Stimulated activated effector memory CD8-positive, alpha-beta T cell treated with anti-CD3 and anti-CD28 coated beads, Interleukin-12 subunit alpha, Interleukin-12 subunit beta, amount 100 ng/mL, for 72 hours (primary cell): ENCODE results near the gene ZNF141.
"Not testable (repeated sequence)": the region's sequence is repeated elsewhere in the genome, so short reads cannot be mapped to it uniquely, and the experiment has no call there.

Experiments used
- ATAC-seq: fragments of 150-1000 bp; cut with Tn5 transposase; 2 replicates; pipeline ENCODE4 v1.10.0; 2021
- DNase-seq, 2 donors: peaks; one replicate each; pipeline ENCODE4 v3.0.0; 2021 to 2022; ENCODE audit warnings: low spot score in 2 of 2
- H3K27ac Mint-ChIP-seq: one replicate; pipeline ENCODE4 v1.8.0; 2022; ENCODE audit warnings: mild to moderate bottlenecking, mixed read lengths
- H3K36me3 Mint-ChIP-seq: one replicate; pipeline ENCODE4 v1.8.0; 2022; ENCODE audit warnings: mild to moderate bottlenecking, mixed read lengths
- H3K4me1 Mint-ChIP-seq: one replicate; pipeline ENCODE4 v1.8.0; 2022; ENCODE audit warnings: mixed read lengths
- H3K4me3 Mint-ChIP-seq: one replicate; pipeline ENCODE4 v1.8.0; 2022; ENCODE audit warnings: mild to moderate bottlenecking, mixed read lengths
- H3K9me3 Mint-ChIP-seq: one replicate; pipeline ENCODE4 v1.8.0; 2022; ENCODE audit warnings: mixed read lengths

The ZNF141 gene

DNA sequence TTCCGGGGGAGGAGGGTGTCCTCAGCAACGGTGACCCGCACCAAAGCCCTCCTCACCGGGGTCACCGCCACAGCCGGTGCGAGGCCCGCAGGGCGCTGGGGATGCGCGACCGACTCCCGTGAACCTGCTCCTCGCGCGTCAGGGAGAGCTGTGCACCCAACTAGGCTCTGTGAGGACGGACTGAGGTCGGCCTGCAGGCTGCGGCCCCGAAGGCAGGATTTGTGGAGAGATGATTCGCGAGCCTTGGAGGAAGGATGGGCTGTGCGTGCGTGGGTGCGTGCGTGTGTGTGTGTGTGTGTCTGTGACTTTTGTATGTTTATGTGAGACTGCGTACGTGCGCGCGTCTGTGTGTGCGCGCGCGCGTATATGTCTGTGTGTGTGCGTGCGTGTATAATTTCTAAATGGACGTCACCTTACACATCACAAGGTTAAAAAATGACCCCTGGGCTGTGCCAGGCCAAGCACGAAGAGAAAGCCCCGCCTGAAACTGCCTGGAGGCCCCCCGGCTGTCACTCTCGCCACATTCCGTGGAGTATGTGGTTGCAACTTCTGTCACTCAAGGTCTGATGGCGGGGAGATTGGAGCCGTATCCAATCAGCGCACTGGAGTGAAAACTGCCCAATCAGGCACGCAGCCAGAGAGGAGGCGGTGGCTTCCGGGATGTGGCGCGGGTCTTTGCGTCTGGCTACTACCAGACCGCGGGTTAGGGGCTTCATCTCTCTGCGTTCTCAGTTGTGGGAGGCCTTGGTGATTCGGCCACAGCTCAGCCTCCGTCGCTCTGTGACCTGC is at the start of gene ZNF141:
Gene ZNF141, plus strand, starts transcription at position 672 of the 789 bp plus-strand sequence. CDS start 170 bp downstream, outside the sequence.
- H3K9me3 Mint-ChIP-seq: peaks cover 18% of the 10 kb centered on the region
- peaks cover 49% of the 10 kb centered on the region for H3K36me3 Mint-ChIP-seq
- peak within 1 kb of the TSS; percentile 98 for H3K4me3 Mint-ChIP-seq
- peak; percentile 96 for ATAC-seq
- H3K4me1 Mint-ChIP-seq: peaks cover 42% of the 10 kb centered on the region
- peak within 1 kb of the TSS; percentile 99 for H3K27ac Mint-ChIP-seq
- DNase-seq: peak; percentile 71 to 93

DNA sequence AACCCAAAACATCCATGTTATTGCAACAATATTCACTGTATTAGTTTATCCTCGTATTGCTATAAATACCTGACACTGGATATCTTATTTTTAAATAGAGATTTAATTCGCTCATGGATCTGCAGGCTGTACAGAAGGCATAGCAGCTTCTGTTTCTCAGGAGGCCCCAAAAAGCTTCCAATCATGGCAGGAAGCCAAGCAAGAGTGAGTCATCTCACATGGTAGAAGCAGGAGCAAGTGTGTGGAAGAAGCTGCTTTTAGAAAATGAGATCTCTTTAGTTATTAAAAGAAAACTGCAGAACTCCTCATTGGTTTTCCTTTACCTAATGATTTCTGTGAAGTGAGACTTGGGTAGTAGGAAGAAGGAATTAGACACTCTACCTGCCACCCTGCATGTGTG is 48.7 kb upstream of the ZNF141 start:
- no peak for DNase-seq
- Mint-ChIP-seq H3K9me3 (peaks cover 8% of the 10 kb centered on the region), H3K36me3 (no peaks in the 10 kb centered on the region), H3K27ac (no peak overlapping the region), H3K4me1 (no peaks in the 10 kb centered on the region), H3K4me3 (no peak overlapping the region)
- ATAC-seq: no peak

DNA sequence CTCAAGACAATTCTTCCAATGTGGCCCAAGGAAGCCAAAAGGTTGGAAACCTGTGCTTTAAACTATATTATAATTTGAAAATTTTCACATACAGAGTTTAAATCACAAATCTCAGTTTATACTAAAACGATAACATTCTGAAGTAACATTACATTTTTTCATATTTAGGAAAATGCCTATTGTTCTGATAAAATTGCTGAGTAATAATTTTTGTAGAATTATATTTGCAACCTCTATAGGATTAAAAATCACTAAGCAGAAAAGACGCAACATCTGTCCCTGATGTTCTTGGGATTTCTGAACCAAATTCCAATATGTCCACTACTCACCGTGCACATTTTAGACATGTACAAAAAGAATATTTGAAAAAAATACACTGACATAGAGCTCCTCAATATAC is 42.9 kb upstream of the ZNF141 start:
- Mint-ChIP-seq H3K9me3 (peaks cover 2% of the 10 kb centered on the region), H3K4me1 (no peaks in the 10 kb centered on the region), H3K27ac (no peak overlapping the region), H3K36me3 (no peaks in the 10 kb centered on the region), H3K4me3 (no peak overlapping the region)
- no peak for DNase-seq
- ATAC-seq: no peak

DNA sequence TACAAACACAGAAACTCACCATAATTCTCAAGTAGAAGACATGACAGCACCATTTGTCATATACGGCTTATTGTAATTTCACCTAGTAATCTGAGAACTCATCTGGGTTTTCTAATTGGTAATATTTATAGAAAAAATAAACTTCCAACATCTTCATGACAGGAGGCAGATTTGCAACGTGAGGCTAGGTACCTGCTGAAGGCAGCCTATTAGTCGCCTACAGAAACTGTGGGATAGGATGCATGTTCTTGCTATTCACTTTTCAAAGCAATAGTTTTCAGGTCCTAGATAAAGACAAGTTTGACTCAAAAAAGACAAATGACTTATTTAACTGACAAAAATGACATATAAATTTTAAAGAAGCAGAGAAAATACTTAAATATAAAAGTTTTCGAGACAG is 35.2 kb upstream of the ZNF141 start:
- DNase-seq (no peak), ATAC-seq (no peak)
- peaks cover 11% of the 10 kb centered on the region for H3K4me1 Mint-ChIP-seq
- H3K9me3 Mint-ChIP-seq: peaks cover 18% of the 10 kb centered on the region
- no peaks in the 10 kb centered on the region for H3K36me3 Mint-ChIP-seq
- H3K4me3 Mint-ChIP-seq: no peak overlapping the region
- H3K27ac Mint-ChIP-seq: no peak overlapping the region

DNA sequence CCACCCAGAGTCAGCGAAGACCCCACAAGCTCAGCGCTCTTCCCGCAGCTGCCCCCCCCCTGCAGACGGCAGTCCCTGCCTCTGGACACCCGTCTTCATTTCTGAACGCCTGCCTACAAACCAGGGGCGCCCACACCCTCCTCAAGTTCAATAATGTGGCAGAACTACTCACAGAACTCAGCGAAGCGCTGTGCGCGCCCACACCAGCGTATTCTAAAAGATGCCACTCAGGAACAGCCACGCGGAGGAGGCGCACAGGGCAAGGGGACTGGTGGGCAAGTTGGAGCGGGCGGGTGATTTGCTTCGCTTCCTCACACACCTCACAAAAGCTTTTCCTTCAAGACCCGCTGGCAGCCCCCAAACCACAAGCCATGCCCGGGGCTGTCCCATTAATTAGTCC is 33.1 kb upstream of the ZNF141 start:
- H3K4me3 Mint-ChIP-seq: not testable (repeated sequence)

DNA sequence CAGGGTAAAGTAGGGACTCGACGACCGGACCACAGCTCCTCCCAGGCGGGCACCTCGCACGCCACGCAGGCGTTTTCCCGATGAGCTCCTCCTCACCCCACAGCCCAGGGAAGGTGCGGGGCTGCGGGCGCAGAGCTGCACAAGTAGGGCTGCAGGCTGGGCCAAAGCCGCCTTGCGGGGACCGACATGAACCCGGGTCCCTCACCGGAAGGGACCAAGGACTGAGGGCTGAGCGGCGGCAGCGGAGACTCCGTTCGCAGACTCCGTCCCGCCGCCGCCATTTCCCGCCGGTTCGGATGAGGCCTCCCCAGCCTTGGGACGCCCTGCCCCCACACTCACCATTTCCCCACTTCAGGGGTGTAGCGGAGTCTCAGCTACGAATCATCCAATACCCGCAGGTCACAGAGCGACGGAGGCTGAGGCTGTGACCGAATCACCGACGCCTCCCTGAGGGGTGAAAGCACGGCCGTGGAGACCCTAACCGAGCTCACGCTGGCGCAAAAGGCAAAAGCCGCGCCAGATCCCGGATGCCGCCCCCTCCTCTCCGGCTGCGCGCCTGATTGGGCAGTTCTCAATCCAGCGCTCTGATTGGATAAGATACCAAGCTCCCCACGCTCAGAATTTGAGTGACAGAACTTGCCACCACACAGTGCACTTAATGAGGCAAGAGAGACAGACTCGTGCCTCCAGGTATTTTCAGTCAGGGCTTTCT is 32.5 kb upstream of the ZNF141 start, which contains the start of gene ZNF732:
Gene ZNF732, minus strand, starts transcription at position 506 of the 712 bp plus-strand sequence. Its CDS starts 164 bp downstream, at position 342.
- Mint-ChIP-seq H3K4me3 (no peak within 1 kb of the TSS), H3K27ac (no peak within 1 kb of the TSS), H3K4me1 (peaks cover 11% of the 10 kb centered on the region), H3K9me3 (peaks cover 18% of the 10 kb centered on the region), H3K36me3 (no peaks in the 10 kb centered on the region)
- no peak for DNase-seq
- ATAC-seq: no peak

More for the DNA sequence above, 33.1 kb upstream of the ZNF141 start:
- H3K27ac Mint-ChIP-seq, H3K36me3 Mint-ChIP-seq, ATAC-seq, DNase-seq: not testable (repeated sequence)
- Mint-ChIP-seq H3K9me3 (peaks cover 18% of the 10 kb centered on the region), H3K4me1 (peaks cover 11% of the 10 kb centered on the region)

DNA sequence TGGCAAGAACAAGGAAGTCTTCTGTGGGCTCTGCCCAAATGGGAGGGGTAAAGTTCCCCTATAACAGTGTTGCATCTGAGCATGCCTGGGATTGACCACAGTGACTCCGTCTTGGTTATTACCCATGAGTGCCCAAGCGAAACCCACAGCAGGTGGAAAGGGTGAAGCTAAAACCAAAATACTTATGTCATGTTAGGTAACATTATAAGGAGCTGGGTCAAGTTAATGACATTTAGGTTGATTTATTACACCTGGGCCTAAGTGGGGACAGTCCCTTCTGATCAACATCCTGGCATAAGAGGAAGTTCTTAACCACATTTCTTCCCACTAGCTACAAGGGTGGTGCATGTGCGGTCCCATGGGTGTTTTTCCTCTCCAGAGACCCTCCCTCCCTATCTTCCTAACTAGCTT is 31.1 kb upstream of the ZNF141 start:
- Mint-ChIP-seq H3K9me3 (peaks cover 19% of the 10 kb centered on the region), H3K36me3 (no peaks in the 10 kb centered on the region), H3K27ac (no peak overlapping the region), H3K4me1 (peaks cover 11% of the 10 kb centered on the region), H3K4me3 (no peak overlapping the region)
- no peak for ATAC-seq
- no peak for DNase-seq

DNA sequence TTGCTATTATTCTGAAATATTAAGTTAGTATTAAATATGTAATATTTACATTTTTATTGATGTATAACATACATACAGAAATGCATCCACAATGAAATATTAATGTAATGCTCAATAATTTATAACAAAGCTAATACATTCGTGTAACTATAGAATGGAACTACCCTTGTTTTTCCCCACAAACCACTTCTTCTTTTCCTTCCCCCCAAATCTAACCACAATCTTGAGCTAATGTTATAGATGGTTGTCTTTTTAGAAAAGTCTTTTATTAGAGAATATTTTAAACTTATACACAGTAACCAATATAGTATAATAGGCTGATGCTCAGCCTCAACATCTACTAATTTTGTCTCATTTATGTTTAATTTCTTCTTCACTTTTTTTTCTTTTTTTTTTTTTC is 27.8 kb upstream of the ZNF141 start:
- Mint-ChIP-seq H3K4me1 (peaks cover 11% of the 10 kb centered on the region), H3K9me3 (peaks cover 13% of the 10 kb centered on the region), H3K36me3 (no peaks in the 10 kb centered on the region), H3K27ac (no peak overlapping the region), H3K4me3 (no peak overlapping the region)
- ATAC-seq (no peak), DNase-seq (no peak)

DNA sequence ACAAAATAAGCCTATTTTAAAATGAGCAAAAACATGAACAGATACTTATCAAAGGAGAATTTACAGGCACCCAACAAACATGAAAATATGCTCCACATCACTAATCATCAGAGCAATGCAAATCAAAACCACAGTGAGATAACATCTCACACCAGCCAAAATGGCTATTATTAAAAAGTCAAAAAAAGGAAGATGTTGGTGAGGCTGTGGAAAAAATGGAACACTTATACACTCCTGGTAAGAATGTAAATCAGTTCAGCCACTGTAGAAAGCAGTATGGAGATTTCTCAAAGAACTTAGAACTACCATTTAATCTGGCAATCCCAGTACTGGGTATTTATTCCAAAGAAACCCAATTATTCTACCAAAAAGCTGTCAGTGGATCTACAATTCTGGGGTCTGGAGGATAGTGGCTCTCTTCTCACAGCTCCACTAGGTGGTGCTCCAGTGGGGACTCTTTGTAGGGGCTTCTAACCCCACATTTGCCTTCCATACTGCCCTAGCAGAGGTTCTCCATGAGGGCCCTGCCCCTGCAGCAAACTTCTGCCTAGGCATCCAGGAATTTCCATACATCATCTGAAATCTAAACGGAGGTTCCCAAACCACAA is 23.2 kb upstream of the ZNF141 start:
- Mint-ChIP-seq H3K4me3 (no peak overlapping the region), H3K36me3 (no peaks in the 10 kb centered on the region), H3K4me1 (no peaks in the 10 kb centered on the region), H3K27ac (no peak overlapping the region), H3K9me3 (peaks cover 12% of the 10 kb centered on the region)
- DNase-seq: no peak
- ATAC-seq: no peak

DNA sequence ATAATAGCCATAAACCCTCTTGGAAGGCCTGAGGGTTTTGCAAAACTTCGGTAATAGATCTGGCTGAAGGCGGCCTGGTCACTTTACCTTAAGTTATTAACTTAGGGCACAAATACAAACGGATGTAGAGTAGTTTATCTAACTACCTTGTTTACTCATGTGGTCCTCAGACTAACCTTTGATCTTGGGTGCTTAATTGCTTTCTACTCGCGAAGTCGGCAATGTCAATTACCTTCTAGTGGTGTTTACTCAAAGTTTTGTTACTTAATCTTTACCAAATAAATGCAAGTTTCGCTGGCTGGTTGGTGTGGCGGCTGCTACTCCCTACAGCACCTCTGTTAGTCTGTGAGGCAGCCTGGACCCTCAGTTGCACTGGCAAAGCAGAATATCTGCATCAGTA is 8.9 kb upstream of the ZNF141 start:
- Mint-ChIP-seq H3K4me1 (no peaks in the 10 kb centered on the region), H3K27ac (no peak overlapping the region), H3K36me3 (no peaks in the 10 kb centered on the region), H3K9me3 (peaks cover 9% of the 10 kb centered on the region), H3K4me3 (no peak overlapping the region)
- DNase-seq (no peak), ATAC-seq (no peak)

DNA sequence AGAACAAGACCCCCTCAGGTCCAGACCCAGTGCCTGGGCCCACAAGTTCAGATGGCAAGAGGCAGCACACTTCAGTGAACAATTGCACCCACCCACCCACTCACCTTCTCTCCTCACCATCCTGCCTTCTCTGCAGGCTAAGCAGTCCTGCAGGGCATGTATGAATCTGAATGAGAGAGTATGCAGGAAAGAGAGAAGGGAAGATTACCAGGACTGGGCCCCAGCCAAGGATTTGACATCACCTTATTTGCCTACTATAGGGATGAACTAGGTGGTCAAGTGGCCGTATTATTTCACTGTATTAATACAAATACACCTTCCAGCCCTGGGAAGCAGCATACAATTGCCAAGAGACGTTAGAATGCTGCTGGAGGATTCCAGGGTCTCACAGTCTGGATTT is 2.1 kb upstream of the ZNF141 start:
- no peak for ATAC-seq
- Mint-ChIP-seq H3K36me3 (peaks cover 30% of the 10 kb centered on the region), H3K4me1 (peaks cover 29% of the 10 kb centered on the region), H3K9me3 (peaks cover 9% of the 10 kb centered on the region), H3K4me3 (peak overlapping the region; percentile 39), H3K27ac (no peak overlapping the region)
- no peak for DNase-seq

DNA sequence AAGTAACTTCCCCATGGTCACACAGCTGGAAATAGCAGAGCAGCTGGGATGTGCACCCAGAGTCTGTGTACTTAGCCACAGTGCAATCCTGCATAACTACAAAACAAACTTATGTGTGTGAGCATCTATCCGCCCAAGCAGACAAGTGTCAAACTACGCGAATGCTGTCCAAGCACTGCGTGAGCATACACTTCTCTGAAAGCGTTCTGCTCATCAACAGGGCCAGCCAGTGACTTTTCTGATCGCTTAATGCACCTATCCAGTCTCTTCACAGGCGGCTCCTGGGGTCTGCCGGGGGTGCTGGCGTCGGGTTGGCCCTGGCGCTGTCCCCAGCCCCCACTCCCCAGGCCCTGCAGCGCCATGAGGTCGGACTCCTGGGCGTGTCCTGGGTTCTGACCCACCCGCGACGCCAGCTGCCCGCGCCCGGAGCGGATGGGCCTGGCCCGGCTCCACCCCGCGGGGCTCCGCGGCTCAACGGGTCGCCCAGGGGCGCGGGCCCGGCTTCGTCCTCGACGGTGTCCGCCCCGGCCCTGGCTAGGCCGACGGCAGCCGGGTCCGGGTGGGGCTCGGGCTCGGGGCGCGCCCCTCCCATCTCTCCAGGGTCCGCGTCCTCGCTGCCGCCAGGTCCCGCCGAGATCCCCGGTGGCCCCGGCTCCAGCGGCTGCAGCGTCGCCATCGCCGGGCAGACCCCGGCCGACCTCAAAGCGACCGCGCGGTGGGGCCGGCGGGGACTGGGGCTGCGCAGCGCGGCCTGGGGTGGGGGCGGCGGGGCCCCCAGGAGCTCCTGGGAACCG is 1.3 kb upstream of the ZNF141 start:
- Mint-ChIP-seq H3K36me3 (peaks cover 38% of the 10 kb centered on the region), H3K4me3 (peak overlapping the region; percentile 98), H3K9me3 (peaks cover 12% of the 10 kb centered on the region), H3K27ac (peak overlapping the region; percentile 99), H3K4me1 (peaks cover 32% of the 10 kb centered on the region)
- ATAC-seq (no peak), DNase-seq (no peak)

DNA sequence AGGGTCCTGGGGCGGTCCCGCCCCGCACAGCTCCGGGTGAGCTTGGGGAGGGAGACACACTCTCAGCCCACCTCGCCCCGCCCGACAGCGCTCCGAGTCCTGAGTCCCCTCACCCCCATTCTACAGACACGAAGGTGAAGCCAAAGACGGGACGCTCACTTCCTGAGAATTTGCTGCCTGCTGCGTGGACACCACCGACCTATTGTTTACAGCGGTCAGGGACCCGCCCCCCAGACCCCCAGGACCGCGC is 796 bp upstream of the ZNF141 start:
- peak overlapping the region; percentile 99 for H3K27ac Mint-ChIP-seq
- peaks cover 37% of the 10 kb centered on the region for H3K4me1 Mint-ChIP-seq
- peak overlapping the region; percentile 98 for H3K4me3 Mint-ChIP-seq
- ATAC-seq (peak; percentile 0), DNase-seq (no peak)
- peaks cover 43% of the 10 kb centered on the region for H3K36me3 Mint-ChIP-seq
- peaks cover 13% of the 10 kb centered on the region for H3K9me3 Mint-ChIP-seq

DNA sequence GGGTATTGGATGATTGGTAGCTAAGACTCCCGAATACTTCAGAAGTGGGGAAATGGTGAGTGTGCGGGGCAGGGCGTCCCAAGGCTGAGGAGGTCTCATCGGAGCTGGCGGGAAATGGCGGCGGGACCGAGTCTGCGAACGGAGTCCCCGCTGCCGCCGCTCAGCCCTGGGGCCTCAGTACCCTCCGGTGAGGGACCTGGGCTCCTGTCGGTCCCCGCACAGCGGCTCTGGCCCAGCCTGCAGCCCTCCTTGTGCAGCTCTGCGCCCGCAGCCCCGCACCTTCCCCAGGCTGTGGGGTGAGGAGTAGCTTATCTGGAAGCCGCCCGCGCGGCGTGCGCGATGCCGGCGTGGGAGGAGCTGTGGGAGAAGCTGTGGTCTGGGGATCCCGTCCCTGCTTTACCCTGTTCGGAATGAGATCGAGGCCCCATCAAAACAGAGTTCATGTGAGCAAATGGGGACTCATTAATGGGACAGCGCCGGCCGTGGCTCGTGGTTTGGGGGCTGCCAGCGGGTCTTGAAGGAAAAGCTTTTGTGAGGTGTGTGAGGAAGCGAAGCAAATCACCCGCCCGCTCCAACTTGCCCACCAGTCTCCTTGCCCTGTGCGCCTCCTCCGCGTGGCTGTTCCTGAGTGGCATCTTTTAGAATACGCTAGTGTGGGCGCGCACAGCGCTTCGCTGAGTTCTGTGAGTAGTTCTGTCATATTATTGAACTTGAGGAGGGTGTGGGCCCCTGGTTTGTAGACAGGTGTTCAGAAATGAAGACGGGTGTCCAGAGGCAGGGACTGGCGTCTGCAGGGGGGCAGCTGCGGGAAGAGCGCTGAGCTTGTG is 531 bp downstream of the ZNF141 start:
- DNase-seq (peak in 1 of 2 donors; percentile 24), ATAC-seq (peak; percentile 61)
- Mint-ChIP-seq H3K27ac (peak overlapping the region; percentile 99), H3K36me3 (peaks cover 57% of the 10 kb centered on the region), H3K4me1 (peaks cover 44% of the 10 kb centered on the region), H3K9me3 (peaks cover 18% of the 10 kb centered on the region), H3K4me3 (peak overlapping the region; percentile 98)
